Measurements from ENCODE around the gene IL13. TPM values are rescaled to one million over a fixed set of nuclear protein-coding genes. Genes with fewer than 3 reads are reported as not detected.

IL13 gene
- total and polyA plus RNA-seq, 2 donors (not counting 3 experiments of a cell fraction or from before 2014, with no cell fraction given), result 0.06 TPM; not detected in 1

DNA sequence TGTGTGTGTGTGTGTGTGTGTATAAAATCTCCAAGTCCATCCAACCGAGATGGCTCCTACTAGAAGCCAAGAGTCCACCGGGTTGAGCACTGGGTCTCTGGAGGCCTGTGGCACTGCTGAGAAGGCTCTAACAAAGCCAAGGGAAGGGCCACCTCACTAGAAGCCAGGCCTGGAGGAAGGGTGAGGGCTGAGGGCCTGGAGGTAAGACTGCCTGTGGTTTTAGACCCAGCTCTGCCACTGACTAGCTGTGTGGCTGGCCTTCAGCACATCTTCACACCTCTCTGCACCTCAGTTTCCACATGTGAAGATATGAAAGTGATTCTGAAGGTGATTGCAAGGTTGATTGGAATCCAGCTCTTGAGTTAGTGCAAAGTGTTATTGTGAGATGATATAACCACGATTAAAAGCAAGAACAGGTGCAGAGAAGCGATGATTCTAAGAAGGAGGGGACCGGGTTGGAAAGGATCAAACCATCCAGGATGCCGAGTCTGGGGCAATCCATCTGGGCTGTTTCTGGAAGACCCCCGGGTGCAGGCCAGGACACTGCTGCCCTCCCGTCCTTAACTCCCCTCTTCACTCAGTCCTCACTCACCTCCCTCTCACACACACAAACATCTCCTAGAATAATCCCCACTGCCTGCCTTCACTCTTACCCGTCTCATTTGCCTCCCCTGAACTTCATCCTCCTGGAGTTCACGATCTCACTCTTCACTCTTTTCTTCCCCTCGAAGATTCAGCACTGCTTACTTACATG lies 18.1 kb downstream of the IL13 start:
- dilution Hi-C loops (cut with MboI; ENCODE audit: extremely low pct_ligation_motif_present, low sequenced_read_pairs) (no loop called here), intact Hi-C loops (cut with micrococcal nuclease) (loop anchor here (1.0 kb wide), 1 partner anchor 13 kb away; no protein-coding TSS in a partner anchor)
- TF ChIP-seq GATA2 (IDR thresholded peaks at IDR 0.05; ENCODE audit: insufficient read depth, insufficient read length, low read depth, low read length), result no peak
- TF ChIP-seq FOS (IDR thresholded peaks at IDR 0.05; ENCODE audit: borderline replicate concordance, insufficient read depth, low read length), result no peak
- no peak for TF ChIP-seq POLR2AphosphoS5 (IDR thresholded peaks at IDR 0.05; ENCODE audit: insufficient read depth, low read depth, low read length)
- no peak for TF ChIP-seq JUN (IDR thresholded peaks at IDR 0.05; ENCODE audit: borderline replicate concordance, insufficient read depth, insufficient read length, low read depth)
- TF ChIP-seq CTCF (IDR thresholded peaks at IDR 0.05; ENCODE audit: extremely low read depth in 1 of 2, insufficient read depth in 1 of 2, low read depth in 1 of 2, low read length in 2 of 2), result no peak
- TF ChIP-seq MAX (IDR thresholded peaks at IDR 0.05; ENCODE audit: insufficient read depth, insufficient read length), result no peak
- no peak for TF ChIP-seq POLR2A (IDR thresholded peaks at IDR 0.05; ENCODE audit: low read depth, low read length)
- Histone ChIP-seq H3K27ac (ENCODE audit: insufficient read depth, low read depth, low read length) (no peak overlapping the region), H3K79me2 (ENCODE audit: control insufficient read depth, insufficient read depth, low read length) (no peaks in the 10 kb centered on the region), H3K4me1 (ENCODE audit: control insufficient read depth, extremely low read depth, insufficient read depth, low read length) (peaks cover 13% of the 10 kb centered on the region), H4K20me1 (replicated peaks; ENCODE audit: control insufficient read depth, extremely low read depth, insufficient read depth, low read length) (no peaks in the 10 kb centered on the region), H3K9ac (replicated peaks; ENCODE audit: extremely low read depth, insufficient read depth, low read length) (no peak overlapping the region), H3K4me3 (replicated peaks in 1 of 3; ENCODE audit: insufficient read depth in 1 of 3, low read depth in 1 of 3, low read length in 3 of 3) (no peak overlapping the region), H3K27me3 (ENCODE audit: control insufficient read depth in 2 of 2, insufficient read depth in 2 of 2, low read length in 2 of 2) (no peaks in the 10 kb centered on the region), H3K36me3 (ENCODE audit: control insufficient read depth in 2 of 2, extremely low read depth in 1 of 2, insufficient read depth in 2 of 2, low read length in 2 of 2) (no peaks in the 10 kb centered on the region), H2AFZ (ENCODE audit: low read depth, low read length) (no peak overlapping the region), H3K4me2 (ENCODE audit: insufficient read depth, low read length) (no peak overlapping the region), H3K9me3 (replicated peaks; ENCODE audit: control insufficient read depth, insufficient read depth, low read length) (no peaks in the 10 kb centered on the region), H3K9me1 (replicated peaks; ENCODE audit: control insufficient read depth, extremely low read depth, insufficient read depth, low read length) (no peaks in the 10 kb centered on the region)
- BruUV-seq (replicated peaks), result no TSS peak
- POLR2A ChIA-PET, result no interaction called here
- no peak for DNase-seq (ENCODE audit: low read depth, low spot score)
- CTCF ChIA-PET, result interaction anchor here (1.0 to 1.5 kb wide), 2 partner anchors 18 to 71 kb away, joined by 3 to 5 read pairs; partner anchors contain the start of gene CCNI2
- no peak for FAIRE-seq
